ENCODE measurements around the gene C2CD2L.
"Not testable (repeated sequence)": the region's sequence is repeated elsewhere in the genome, so short reads cannot be mapped to it uniquely, and the experiment has no call there.

C2CD2L gene

GRCh38 chr11:119153049-119153818, 46.1 kb downstream of the C2CD2L start:
- DNase-seq = no peak

- no peak for DNase-seq
These were observed 47.0 kb downstream of the C2CD2L start for GRCh38 chr11:119154178-119154577.

GRCh38 chr11:119155733-119156492, 48.8 kb downstream of the C2CD2L start:
- DNase-seq = no peak

DNA sequence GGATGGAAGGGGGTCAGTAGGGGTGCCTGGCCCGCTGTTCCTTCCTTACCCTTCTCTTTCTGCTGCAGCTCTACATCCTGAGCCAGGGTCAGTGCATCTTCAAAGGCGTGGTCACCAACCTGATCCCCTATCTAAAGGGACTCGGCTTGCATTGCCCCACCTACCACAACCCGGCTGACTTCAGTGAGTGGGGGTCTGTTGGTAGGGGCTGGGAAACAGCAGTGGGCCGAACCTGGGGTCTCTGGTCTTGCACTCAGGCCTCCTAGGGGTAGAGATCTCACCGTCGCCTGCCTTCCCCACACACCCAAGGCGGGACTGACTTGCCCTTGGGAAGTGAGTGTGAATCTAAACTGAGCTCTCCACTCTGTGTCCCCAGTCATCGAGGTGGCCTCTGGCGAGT, 49.4 kb downstream of the C2CD2L start:
- no peak for DNase-seq

GRCh38 chr11:119157063-119157462, 49.9 kb downstream of the C2CD2L start:
- no peak for DNase-seq

DNA sequence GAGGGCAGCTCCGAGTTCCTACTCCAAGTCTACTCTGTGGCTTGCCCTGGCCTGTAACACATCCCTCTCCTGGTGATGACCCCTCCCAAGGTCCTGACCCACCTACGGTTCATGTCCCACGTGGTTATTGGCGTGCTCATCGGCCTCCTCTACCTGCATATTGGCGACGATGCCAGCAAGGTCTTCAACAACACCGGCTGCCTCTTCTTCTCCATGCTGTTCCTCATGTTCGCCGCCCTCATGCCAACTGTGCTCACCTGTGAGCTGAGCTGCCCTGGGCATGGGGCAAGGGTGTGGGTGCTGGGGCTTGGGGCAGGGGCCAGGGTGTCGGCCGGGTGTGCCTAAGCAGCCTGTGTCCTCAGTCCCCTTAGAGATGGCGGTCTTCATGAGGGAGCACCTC, 51.3 kb downstream of the C2CD2L start:
- no peak for DNase-seq

DNA sequence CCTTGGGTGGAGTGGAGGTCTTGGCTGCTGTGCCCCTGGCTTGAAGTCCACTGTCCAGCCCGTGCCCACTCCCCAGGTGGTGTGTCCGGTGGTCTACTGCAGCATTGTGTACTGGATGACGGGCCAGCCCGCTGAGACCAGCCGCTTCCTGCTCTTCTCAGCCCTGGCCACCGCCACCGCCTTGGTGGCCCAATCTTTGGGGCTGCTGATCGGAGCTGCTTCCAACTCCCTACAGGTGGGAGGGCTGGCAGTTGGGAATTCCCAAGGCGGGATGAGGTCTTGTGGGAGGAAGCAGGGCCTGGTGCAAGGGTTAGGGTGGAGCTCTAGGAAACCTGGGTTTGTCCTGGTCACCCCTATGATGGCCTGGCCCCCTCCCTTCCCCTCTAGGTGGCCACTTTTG, 53.0 kb downstream of the C2CD2L start:
- DNase-seq = no peak

DNA sequence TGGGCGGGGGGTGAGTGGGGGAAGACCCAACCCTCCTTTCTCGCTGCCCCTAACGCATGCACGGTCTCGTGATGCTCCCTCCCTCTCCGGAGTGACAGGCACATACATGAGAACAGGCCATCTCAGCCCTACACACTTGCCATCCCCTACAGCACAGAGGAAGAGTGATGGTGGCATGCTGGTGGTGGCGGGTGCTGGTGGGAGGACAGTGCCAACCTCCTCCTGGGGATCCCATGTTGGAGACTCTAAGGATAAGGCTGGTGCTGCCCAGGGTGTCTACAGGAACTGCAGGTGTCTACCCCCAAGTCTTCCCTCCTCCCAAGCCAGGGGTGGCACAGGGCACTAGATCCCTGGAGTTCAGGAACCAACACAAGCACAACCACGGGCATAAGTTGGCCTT, 54.7 kb downstream of the C2CD2L start:
- DNase-seq = no peak

DNA sequence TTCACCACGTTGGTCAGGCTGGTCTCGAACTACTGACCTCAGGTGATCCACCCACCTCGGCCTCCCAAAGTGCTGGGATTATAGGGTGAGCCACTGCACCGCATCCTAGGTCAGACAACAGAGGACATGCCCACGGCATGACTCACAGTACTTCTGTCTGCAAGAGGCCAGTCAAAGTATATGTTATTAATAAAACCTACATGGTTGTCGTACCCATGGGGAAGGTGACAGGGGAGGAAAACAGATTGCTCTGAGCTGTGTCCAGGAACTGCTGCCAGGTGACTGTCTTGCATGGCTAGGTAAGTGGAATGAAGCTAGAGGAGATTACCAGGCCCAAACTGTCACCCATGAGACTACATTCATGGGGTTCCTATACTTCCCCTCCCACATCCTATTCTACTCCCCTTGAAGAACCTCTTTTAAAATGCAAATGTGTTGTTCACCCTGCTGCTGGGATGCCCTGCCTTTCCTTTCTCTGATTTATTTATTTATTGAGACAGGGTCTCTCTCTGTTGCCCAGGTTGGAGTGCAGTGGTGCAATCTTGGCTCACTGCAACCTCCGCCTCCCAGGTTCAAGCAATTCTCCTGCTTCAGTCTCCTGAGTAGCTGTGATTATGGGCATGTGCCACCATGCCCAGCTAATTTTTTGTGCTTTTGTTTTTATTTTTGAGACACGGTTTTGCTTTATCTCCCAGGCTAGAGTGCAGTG, 59.4 kb downstream of the C2CD2L start:
- no peak for DNase-seq

DNA sequence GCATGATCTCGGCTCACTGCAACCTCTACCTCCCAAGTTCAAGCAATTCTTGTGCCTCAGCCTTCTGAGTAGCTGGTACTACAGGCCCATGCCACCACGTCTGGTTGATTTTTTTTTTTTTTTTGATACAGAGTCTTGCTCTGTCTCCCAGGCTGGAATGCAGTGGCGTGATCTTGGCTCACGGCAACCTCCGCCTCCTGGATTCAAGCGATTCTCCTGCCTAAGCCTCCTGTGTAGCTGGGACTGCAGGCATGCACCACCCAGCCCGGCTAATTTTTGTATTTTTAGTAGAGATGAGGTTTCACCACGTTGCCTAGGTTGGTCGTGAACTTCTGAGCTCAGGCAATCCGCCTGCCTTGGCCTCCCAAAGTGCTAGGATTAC, 59.9 kb downstream of the C2CD2L start:
- not testable (repeated sequence) for DNase-seq

GRCh38 chr11:119167933-119168332, 60.8 kb downstream of the C2CD2L start:
- no peak for DNase-seq
